NCI-H748 (cell line): Measurements from ENCODE around the gene NUBP2.

Experiments
- DNase-seq: peaks from one replicate; lab custom pipeline; 2025; ENCODE audit not compliant: unreplicated experiment; lab: John Stamatoyannopoulos, UW

Gene NUBP2

DNA sequence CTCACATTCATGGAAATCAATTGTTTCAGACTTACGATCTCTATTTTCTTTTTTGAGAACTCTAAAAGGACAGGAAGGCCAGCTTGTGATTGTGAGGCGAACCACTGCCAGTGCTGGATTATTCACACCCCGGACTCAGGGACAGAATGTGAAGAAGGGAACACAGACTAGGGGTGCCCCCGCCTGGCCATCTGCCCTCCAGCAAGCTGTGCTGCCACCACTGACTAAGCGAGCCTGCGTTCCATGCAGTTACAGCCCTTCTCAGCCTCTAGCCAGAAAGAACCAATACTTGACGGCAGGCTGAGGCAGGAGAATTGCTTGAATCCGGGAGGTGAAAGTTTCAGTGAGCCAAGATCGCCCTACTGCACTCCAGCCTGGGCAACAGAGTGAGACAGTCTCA is 41.1 kb downstream of the NUBP2 start:
- no peak for DNase-seq

DNA sequence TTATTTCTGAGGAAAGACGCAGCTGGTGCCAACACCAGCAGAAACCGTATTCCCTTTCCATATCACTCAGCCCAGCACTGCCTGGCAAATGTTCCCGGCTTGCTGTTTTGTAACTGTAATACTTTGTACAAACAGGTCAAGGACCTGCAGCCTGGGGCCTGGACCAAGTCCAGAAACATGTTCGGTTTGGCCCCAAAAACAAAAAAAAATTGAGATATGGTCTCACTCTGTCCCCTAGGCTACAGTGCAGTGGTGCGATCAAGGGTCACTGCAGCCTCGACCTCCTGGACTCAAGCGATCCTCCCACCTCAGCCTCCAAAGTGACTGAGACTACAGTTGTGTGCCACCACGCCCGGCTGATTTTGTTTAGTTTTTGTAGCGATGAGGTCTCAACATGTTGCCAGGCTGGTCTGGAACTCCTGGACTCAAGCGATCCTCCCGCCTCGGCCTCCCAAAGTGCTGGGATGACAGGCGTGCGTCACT is 42.7 kb downstream of the NUBP2 start:
- no peak for DNase-seq

DNA sequence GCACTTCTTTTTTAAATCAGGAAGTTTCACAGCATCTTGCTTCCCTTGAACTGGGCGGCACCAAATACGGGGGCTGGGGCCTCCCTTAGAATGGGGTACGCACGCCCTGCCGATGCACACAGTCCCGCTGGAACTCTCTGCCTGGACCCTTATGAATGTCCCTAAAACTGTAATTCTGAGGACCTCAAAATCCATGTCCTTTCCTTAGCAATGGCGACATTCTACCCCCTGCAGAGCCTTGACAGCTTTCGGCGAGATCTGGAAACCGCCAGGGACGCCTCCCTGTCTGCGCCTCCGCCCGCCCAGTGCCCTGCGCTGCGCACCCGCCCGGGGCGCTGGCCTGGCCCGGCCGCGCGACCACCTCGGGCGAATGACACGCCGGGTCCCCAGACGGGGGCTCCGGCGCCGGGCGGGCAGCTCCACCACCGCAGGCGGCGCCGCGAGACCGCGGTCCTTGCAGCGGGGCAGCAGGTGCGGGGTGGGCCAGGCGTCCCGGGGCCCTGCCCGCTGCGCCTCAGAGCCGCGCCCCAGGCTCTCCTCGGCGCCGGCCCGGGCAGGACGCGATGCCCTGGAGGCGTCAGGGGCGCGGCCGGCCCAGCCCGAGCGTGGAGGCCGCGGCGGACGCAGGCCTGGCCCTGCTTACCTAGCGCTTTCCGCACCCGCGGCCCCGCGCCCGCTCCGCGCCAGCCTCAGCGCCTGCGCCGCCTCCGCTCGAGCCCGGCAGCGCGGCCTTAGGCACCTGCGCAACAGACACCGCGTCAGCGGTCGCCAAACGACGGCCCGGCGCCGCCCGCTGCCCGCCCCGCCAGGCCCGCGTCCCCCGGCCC is 43.3 kb downstream of the NUBP2 start:
- DNase-seq, result peak; percentile 71

DNA sequence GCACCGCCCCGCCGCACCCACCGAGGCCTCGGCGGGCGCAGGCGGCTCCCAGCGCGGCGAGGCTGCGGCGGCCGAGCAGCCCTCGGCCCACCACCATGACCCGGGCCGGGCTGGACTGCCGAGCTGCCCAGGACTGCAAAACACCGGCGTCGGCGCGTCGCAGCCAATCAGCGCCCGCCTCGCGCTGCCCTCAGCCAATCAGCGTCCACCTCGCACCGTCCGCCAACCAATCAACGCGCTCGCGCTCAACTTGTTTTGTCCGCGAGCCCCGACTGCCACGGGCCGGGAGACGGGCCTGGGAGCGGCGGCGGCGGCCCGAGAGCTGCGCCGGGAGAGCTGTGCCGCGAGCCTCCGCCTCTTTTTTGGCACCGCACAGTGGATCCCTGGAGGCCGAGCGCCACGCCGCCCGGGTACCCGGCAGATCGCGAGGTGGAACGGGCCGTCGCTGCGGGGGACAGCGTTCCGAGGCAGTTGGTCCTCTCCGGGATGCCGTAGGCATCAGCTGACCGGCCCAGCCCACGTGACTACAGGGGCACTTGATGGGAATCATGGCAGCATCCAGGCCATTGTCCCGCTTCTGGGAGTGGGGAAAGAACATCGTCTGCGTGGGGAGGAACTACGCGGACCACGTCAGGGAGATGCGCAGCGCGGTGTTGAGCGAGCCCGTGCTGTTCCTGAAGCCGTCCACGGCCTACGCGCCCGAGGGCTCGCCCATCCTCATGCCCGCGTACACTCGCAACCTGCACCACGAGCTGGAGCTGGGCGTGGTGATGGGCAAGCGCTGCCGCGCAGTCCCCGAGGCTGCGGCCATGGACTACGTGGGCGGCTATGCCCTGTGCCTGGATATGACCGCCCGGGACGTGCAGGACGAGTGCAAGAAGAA is 44.2 kb downstream of the NUBP2 start, which contains the start of the genes FAHD1 and HAGH:
FAHD1 (plus strand) TSS at position 516 of the 883 bp plus-strand sequence; CDS start at position 549, 33 bp downstream.
HAGH (minus strand) TSS at position 135 of the 883 bp plus-strand sequence; CDS start at position 97, 38 bp downstream.
- DNase-seq, result peak; percentile 90

DNA sequence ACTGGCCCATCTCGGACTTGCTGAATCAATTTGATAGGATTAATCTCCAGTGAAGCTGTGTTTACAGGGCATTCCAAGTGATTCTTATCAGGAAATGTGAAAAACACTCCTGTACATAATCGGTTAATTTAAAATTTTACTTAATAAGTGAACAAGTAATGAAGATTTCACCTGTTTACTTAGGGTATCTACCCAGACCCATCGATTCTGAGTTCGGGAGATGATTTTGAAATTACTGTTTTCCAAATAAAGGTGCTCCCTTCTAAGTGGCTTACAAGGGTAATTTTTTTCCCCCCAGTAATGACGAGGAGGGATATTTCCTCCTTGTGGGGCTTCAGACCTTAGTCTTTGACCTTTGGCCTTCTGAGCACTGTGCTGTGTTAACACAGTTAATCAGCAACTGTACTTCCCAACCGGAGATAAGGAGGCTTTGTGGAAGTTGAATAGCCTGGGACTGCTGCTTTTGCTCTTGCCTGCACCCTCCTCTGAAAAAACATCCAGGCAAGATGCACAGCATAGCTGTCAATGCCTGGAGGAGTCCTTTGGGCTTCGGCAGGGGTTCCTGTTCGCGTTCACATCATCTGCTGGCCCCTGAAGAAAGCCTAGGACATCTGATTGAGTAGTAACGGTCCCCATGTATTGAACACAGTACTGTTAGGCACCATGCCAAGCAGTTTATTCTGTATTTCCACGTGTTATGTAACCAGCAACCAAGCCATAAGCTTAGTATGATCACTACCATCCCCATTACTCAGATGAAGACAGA is 46.1 kb downstream of the NUBP2 start:
- DNase-seq, result no peak

DNA sequence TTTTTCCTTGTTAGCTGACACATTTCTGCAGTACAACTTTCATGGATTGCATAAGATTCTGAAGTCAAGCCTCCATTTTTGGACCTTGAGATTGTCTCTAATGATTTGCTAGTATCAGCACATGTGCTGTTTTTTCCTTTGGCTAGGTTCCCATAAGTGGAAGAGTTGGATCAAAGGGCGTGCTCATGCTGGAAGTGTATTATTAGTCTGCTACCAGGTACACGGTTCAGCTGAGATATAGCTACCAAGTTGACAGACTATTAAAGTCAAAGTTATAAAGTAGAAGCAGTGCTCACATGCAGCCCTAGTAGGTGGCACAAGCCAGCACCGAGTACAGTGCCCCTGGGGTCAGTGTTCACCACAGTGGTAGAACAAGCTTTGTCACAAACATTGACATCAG is 47.5 kb downstream of the NUBP2 start:
- DNase-seq, result no peak

DNA sequence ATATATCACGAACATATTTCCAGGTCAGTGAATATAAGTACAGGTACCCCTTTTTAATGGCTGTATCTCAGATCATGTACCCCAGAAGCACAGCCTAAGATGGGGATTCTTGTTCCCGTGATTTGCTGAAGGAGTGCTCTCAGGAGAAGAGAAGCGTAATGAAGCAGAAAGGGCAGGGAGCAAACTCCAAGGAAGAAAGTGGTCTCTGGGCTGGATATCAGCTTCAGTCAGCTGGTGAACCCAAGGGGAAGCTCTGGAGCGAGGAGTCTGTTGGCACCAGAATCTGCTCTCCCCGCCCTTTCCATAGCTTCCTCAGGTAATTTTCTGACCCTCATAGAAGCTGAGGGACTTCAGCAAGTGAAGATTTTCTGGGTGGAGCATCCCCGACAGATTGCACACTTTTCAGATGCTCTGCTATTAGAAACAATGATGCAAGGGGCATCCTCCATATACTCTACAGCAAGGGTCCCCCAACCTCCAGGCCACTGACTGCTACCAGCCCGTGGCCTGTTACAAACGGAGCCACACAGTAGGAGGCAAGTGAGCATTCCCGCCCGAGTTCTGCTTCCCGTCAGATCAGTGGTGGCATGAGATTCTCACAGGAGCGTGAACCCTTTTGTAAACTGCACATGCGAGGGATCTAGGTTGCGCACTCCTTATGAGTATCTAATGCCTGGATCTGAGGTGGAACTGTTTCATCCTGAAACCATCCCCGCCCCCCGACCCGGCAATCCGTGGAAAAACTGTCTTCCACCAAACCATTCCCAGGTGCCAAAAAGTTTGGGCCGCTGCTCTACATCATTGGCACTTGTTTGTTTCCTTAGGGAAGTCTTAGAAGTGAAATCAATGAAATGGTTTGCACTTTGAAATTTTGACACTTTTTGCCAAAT is 48.7 kb downstream of the NUBP2 start:
- DNase-seq, result no peak

DNA sequence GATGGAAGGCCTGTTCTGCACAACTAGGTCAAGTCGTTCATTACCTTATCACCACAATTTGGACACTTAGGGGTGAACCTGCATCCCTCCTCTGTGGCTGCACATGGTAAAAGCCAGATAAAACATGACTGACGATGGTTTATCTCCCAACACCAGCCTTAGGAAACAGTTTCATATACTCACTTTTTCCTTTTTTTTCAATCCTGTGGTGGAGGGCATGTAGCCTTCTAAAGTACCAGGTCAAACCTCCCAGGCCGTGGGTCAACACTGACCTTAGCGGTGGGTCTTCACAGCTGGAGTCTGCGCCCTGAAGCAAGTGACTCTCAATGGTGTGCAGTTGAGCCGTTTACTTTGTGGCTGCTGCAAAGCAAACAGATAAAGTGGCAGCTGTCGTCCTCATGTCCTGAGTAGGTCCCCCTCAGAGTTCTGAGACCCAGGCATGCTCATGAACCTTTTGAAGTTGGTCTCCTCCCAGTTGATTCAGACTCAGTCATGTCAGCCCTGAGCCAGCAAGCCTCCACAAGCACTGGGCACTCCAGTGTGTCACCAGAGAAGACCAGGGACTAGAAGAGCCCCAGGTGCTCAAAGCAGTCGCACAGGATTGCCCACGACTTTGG is 50.2 kb downstream of the NUBP2 start:
- no peak for DNase-seq

DNA sequence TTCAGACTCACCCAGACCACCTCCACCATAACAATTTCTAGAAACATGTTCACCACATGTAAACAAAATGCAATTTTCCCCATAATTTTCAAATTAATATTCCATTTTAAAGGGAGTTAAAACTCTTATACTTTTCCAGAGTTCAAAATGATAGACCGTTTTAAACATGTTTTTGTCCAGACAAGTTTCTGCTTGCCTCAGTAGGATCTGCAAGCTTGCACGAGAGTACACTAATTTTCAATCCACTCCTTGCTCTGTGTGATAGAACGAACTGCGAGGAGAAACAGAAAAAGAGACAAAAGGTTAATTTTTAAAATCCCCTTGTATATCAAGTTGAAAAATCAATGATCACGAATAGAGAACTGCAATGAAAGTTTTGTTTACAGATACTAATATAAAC is 51.3 kb downstream of the NUBP2 start:
- no peak for DNase-seq
